Iris pigment epithelial cell (primary cell): ENCODE data around the gene ELFN1.
"Not testable (repeated sequence)": the region's sequence is repeated elsewhere in the genome, so short reads cannot be mapped to it uniquely, and the experiment has no call there.

ENCODE experiments used
- DNase-seq: peaks from one replicate; pipeline ENCODE4 v3.0.0-alpha.2; 2011; ENCODE audit warnings: low read depth

Gene ELFN1

DNA sequence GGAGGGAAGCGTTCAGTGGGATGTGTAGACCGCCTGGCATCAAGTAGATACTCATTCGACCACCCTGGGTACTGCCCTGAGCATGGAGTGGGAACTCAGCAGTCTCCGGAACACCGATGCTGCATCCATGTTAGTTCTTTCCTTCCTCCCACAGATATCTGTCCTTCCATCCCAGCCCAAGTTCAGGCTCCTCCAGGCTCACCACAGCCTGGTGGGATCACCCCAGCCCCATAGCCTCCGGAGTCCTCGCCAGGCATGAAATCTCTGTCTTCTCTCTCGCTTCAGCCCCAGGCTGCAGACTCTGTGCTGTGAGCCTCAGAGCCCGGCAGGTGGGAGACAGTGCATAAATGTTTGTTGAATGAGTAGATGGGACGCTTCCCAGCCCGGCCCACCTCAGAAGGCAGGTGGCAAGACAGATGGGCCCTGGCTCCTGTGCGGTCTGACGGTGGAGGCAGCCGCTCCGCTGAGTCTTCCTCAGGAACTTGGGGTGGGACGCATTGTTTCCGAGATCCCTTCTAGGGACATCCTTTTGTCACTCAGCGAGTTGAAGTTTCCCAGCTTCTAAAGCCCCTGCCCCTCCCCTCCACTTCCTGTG is 42.9 kb downstream of the ELFN1 start:
- no peak for DNase-seq

DNA sequence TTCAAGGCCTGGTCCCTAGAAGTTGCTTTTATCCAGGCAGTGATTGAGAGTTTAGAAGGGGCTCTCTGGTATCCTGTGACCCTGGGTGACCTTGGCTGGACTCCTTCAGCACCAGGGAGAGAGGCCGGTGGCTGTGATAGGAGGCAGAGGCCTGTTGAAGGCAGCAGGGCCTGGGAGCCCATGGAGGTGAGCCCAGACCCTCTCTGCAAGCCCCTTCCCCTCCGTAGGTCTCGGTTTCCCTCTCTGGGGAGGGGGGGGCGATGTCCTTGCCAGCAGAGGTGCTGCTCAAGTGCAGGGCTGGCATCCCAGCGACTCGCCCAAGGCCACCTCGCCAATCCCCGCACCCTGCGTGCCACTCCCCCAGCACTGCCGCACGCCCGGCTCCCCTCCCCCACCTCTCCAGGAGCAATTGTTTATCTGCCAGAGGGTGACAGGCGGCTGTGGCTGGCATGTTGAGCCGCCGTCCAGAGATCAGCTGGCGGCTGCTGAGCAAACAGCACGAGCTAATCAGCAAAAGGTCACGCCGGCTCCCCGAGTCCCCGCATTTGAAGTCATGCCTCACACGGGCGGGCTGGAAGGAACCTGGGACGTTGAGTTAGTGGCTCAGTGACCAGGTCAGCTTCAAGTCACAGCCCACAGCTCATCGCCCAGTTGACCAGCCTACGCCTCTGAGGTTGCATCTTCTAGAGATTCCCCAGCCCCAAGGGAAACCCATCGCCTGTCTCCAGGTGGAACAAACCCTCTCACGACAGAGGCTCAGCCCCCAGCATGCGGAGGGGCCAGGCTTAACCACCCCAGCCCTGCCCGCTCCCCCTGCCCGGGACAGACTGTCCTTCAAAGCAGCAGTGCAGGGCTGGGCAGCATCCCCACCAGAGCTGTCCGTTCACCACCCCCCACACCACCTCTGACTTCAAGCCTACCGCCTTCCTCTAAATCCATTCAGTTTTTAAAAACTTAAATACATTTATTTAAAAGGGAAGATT is 43.7 kb downstream of the ELFN1 start:
- DNase-seq, result no peak

DNA sequence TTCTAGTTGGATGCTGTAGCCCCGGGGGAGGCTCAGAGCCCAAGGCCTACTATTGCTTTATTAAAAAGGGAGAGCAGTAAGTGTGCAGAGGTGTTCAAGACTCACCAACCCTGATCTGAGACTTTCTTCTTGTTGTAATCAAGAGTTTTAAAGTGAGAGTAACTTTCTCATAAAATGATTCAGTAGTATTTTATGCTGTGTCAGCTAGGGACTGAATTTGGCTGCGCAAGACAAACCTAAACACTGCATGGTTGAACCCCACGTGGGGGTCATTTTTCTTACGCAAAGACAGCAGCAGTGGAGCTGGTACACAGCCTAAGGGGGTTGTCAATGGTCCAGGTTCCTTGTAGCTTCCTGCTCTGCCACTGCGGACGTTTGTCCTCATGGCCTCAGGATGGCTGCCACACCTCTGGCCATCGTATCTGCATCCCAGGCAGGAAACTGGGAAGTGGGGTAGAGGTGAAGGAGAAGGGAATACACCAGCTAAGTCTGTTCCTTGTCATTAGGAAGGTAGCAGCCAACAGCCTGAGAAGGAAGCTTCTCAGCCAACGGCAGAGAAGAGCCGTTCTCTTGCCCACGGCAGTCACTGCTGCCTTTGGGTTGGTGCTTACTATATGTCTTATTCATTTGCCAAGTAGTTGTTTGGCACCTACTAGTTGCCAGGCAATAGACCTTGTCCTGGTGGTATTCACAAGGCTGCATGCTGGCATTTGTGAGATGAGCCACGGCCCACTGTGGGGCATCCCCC is 44.7 kb downstream of the ELFN1 start:
- DNase-seq, result no peak

DNA sequence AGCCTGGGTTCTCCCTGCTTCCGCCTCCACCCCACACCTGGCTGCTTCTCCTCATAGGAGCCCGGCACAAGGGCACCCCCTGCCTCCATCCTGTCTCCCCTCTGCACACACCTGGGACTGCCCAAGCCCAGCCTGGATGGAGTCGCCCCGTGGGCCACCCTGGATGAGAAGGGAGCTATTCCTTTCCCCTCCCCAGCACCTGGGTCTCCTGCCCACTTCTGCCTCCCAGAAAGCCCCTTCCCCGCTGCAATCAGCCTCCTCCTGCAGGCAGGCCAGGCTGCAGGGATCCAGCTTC is 45.2 kb downstream of the ELFN1 start:
- DNase-seq, result no peak

DNA sequence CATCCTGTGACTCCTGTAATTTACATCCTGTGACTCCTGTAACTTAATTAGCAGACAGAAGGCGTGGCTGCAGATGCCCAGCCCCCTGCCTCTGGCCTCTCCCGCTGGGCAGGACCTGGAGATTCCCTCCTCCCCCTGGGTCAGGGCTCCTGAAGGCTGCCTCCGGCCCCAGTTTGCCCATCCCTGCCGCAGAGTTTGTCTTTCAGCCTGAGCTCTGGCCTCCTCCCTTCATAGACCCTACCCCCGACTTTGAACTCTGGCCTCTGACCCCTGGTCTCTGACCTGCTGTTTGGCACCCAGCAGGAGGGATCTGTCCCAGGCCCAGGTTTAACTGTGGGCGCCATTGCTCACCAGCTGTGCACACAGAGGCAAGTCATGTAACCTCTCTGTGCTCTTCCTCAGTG is 45.6 kb downstream of the ELFN1 start:
- DNase-seq, result no peak

DNA sequence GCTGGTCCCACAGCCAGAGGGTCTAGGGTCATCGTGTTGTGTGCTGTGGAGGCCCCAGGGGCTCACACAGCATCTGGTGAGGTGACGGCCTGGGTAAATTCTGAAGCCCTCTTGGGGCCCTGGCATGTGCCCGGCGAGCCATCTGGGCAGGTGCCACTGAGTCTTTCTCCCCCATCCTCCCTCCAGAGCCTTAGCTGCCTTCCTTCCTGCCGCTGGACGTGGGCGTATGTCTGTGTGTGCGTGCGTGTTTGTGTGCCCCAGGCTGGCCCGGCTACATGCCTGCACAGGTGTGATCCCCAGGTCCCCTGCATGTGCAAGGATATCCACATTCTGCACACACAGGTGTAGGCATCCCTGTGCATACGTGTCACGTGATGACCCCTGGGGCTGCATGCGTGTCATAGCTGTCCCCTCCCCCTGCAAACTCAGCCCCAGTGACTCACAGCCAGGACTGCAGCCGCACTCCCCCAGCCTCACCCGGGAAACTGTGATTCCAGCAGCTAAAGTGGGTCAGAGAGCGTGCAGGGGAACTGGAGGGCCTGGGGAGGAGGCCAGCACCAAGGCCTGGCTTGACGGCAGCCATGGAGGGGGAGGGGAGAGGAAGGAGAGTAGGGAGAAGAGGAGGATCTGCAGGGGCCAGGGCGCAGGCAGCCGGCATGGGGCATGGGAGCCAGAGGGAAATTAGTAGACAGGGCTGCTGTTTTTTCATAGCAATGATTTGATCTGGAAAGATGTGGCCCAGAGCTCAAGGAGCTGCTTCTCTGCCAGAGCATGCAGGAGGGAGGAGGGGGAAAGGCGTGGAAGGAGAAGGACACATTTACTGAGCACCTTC is 46.4 kb downstream of the ELFN1 start:
- DNase-seq, result peak; percentile 10

DNA sequence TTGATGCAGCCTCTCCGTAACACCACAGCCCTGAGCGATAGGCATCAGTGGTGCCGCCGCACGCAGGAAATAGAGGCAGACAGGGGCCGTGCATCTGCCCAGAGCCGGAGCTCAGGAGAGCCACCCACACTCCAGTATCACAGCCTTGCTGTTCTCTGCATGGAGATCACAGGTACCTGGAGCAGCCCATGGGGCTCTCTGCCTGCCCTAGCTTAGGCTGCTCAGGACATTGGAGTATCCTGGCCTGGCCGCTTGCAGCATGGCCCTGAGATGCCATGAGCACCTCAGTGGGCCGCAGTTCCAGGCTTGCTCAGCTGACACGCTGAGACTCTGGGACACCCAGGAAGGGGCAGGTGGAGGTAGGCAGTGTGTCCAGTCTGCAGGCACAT is 47.0 kb downstream of the ELFN1 start:
- DNase-seq, result no peak

DNA sequence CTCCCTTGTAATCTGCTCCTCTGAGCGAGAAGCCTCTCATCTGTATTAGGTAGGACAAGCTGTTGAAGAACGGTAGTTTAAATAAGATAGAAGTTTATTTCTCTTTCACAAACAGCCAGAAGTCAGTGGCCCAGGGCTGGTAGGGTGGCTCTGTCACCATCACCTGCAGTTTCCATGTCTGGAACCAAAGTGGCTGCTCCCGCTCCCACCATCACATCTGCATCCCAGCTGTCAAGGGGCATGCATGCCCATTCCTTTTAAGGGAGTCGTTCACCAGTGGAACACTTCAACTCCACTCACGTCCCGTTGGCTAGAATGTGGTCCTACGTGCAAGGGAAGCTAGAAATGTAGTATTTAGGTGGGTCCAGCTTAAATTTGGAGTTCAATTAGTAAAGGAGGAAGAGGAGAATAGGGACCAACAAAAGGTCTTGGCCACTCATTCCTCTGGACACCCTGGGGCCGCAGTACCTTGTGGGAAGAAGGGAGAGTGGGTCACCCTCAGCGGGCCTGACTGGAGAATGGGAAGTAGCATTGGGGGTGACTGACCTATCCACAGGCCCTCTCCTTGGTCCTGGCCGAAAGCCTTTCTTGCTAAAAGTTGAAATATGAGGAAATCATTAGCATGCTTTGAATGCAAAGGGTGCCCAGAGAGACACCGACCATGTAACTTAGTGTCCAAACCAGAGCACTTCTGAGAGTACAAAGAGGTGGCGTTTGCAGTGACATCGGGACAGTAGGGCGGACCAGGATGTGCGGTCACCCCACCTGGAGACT is 48.0 kb downstream of the ELFN1 start:
- no peak for DNase-seq

DNA sequence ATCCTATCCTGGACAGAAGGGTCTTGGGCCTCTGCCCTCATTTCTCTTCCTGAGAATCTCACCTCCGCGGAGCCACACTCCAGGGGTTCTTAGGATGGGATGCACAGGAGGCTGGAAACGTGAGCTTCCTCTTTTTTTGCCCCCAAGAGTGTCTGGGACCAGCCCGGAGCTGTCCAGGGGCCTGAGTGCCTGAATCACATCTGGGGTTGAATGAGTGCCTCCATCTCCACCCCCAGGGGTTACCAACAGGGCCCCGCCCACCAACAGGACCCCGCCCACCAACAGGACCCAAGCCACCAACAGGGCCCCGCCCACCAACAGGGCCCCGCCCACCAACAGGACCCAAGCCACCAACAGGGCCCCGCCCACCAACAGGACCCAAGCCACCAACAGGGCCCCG is 48.8 kb downstream of the ELFN1 start:
- not testable (repeated sequence) for DNase-seq

DNA sequence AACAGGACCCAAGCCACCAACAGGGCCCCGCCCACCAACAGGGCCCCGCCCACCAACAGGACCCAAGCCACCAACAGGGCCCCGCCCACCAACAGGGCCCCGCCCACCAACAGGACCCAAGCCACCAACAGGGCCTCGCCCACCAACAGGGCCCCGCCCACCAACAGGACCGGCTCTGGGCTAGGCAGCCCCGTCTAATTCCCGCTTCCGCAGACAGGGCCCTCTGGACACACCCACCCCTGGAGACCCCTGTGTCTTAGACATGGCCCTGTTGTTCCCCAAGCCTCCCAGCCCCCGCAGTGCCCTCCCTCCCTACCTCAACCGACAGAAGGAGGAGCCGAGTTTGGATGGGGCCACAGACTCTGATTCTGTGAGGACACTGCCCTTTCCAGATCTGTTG is 49.2 kb downstream of the ELFN1 start:
- not testable (repeated sequence) for DNase-seq

DNA sequence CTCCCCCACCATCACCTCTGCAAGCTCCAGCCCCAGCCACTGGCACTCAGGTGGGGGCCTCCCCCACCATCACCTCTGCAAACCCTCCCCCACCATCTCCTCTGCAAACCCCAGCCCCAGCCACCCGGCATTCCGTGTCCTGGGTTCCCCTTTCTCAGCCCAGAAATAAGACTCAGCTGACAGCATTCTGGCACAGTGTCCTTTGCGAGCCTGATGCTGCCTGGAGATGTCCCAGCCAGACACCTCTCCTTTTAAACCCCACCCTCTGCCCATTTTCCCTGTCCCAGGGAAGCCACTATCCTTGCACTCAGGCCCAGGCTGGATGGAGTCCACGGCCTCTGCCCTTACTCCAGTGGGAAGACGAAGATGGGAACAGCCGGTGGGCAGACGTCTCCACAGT is 49.8 kb downstream of the ELFN1 start:
- DNase-seq, result no peak

DNA sequence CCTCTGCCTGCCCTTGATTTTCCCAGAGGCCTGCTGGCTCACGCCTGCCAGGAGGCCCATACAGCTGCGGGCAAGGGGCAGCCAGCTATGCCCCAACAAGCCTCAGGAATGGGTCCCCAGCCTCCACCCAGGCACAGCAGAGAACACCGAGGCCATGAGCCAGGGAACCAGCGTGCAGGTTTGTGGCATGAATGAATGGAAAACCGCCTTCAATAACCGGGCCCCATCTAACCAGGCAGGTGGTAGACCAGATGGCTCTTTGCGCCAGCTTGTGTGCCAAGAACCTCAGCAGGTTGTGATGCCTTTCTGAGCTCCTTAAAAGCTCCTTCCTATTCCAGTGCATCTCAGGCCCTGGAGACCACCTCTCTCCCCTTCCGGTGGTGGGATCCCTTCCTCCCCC is 50.2 kb downstream of the ELFN1 start:
- no peak for DNase-seq

DNA sequence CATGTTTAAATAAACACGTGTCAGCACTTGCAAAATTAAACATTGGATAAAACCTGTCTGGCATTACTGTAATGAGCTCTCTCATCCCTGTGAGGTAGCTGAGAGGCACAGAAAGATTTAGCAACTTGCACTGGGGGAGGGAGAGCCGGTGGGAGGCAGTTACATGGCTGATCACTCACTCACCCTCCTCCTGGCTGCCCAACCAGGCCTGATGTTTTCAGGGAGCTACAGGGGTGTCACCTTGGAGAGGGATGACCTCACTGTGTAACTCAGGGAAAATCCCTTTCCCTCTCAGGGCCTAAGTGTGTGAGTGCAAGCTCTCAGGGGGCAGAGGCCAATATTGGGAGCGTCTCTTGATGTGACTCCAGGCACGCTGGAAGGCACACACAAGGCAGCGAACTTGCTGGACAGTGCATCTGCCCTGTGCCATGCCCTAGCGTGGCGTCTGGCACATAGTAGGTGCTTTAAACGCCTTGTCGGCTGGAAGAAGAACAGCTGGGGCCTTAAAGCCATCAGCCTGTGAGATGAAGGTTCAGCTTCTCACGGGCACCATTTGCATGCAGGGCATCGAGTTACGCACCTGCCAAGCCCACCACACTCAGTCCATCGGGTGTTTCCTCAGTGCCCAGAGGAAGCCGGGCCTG is 51.1 kb downstream of the ELFN1 start:
- DNase-seq, result no peak

DNA sequence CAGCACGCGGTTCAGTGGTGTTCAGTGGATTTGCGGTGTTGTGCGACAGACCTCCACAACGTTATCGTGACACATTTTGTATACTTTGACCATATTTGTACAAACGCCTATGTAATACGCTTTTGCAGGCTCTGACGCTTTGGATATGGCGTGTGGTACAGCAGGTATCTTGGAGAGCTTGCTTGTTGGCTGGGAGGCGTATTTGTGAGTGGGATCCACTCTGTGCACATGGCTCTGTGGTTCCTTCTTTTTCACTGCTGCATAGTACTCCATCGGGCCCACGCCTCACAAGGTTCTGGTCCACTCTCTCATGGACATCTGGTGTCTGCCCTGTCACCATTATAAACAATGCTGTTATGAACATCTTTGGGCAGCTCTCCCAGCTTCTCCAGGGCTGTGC is 53.2 kb downstream of the ELFN1 start:
- no peak for DNase-seq

DNA sequence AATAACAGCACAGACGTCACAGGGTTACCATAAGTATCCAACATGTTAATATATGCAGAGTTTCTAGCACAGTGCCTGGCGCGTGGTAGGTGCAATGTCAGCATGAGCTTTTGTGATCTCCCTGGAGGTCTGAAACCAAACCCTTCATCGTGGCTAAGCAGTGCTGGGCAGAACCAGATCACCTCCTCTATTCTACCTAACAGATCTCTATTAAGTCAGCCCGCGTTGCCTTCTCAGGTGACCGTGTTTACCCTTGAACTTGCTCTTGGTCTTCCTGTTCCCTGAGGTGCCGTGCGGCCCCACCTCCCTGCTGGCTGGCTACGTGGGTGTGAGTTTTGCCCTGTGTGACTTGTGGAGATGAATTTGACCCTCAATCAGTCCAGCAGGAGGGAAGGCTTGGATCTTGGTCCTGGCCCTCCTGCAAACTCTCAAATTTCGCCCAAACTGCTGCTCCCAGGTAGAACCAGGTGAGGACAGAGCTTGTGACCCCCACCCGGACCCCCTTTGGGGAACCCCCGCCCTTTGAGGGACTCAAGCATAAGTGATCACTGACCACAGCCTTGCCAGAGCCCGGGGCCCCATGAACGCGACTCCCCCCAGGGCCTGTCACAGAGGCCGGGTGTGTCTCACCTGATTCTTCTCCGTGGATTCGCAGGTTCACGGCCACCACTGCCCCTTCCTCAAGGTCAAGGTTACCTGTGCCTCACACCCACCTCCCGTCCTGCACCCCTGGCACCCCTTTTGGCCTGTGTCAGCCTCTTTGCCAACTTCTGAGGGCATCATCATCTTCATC is 54.2 kb downstream of the ELFN1 start:
- DNase-seq, result no peak

DNA sequence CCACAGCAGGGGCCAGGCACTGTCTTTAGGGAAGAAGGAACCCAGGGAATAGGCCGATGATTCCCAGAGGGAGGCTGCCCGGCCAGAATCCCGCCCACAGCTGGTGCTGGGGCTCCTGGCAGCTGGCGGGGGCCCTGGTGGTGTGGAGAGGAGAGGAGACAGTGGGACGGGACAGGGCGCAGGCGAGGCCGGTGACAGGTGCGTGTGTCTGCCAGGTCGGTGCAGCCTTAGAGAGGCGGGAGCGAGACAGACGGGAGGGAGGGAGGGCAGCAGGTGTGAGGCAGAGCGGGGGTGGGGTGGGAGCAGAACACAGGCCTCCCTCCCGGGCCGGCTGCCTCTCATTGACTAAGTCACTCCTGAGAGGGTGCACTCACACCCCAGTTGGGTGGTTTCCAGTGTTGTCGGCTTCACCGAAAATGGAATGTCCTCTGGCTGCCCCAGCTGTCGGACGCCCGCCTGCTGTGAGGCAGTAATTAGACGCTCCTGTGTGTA is 55.2 kb downstream of the ELFN1 start:
- DNase-seq, result no peak

DNA sequence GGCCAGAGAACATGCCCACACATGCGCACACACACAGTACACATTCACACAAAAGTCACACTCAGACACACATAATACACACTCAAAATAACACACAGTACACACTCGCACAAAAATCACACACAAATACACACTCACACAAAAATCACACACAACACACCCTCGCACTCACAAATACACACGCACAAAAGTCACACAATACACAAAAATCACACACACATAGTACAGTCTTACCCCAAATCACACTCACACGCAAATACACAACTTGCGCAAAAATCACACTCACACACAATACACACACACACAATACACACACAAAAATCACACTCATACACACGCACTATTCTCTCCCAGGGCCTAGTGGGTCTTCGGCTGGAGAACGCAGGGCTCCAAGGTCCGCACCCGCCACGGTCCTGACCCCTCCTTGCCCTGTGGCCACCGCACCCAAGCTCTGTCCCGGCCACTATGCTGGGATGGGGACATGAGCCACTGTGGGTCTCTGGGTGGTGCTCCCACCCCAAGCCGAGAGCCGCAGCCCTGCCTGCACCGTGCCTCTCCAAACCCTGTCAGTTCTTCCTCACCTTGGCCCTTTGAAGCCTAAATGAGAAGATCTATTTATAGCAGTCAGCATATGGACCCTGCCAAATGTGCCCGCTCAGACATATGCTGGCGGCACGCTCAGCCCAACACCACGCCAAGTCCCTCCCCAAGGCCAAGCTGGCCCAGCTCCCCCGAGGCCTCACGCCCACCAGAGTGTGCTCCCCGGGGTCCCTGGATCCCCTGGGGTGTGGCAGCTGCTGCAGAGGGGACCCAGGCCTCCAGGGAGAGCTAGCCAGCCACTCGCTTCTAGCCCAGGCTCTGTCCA is 55.9 kb downstream of the ELFN1 start:
- DNase-seq, result no peak

DNA sequence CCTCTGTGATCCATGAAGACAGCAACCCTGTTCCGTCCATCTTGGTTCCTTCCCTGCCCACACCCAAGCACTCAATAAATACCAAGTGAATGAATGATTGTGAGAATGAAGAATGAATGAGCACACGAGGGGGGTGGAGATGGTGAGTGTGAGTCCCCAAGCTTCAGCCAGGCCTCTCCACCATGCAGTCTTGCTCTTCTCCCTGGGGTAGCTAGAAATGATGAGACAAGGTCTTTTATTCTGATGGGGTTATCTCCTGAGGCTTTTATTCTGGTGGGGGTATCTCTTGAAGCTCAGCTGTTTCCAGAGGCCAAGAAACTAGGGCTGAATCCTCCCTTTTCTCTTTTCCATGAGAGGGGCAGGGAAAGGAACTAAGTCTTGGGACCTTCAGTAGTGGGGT is 57.0 kb downstream of the ELFN1 start:
- no peak for DNase-seq
